ENCODE measurements around the gene RESP18. TPM values are rescaled to one million over a fixed set of nuclear protein-coding genes. Genes with fewer than 3 reads are reported as not detected.
"Not testable (repeated sequence)": the region's sequence is repeated elsewhere in the genome, so short reads cannot be mapped to it uniquely, and the experiment has no call there.

The RESP18 gene
- total RNA-seq, 1 experiment from 2014 or later, result not detected

- Histone ChIP-seq H3K4me1 (peaks cover 8% of the 10 kb centered on the region), H3K36me3 (no peaks in the 10 kb centered on the region), H3K4me3 (no peak overlapping the region), H3K9me3 (replicated peaks) (no peaks in the 10 kb centered on the region), H3K27ac (no peak overlapping the region), H3K27me3 (peaks cover 5% of the 10 kb centered on the region; the same call in 1 of the 2 replicates)
- no peak for DNase-seq
Observed at GRCh38 chr2:219290381-219291171, 42.0 kb downstream of the RESP18 start.

- H3K27ac ChIP-seq, result no peak overlapping the region
- H3K4me3 ChIP-seq, result no peak overlapping the region
- H3K4me1 ChIP-seq, result peaks cover 8% of the 10 kb centered on the region
- DNase-seq, result peak; percentile 27 to 34
- H3K36me3 ChIP-seq, result no peaks in the 10 kb centered on the region
- no peaks in the 10 kb centered on the region for H3K9me3 ChIP-seq (replicated peaks)
- peaks cover 5% of the 10 kb centered on the region; the same call in 1 of the 2 replicates for H3K27me3 ChIP-seq
Observed at GRCh38 chr2:219289537-219290361, 42.8 kb downstream of the RESP18 start.

GRCh38 chr2:219289195-219289536 is 43.4 kb downstream of the RESP18 start:
- no peaks in the 10 kb centered on the region for H3K36me3 ChIP-seq
- H3K4me3 ChIP-seq, result no peak overlapping the region
- DNase-seq, result no peak
- no peak overlapping the region for H3K27ac ChIP-seq
- H3K4me1 ChIP-seq, result peaks cover 6% of the 10 kb centered on the region
- H3K27me3 ChIP-seq, result peaks cover 5% of the 10 kb centered on the region; the same call in 1 of the 2 replicates
- H3K9me3 ChIP-seq (replicated peaks), result no peaks in the 10 kb centered on the region

GRCh38 chr2:219287580-219288265 is 44.8 kb downstream of the RESP18 start:
- Histone ChIP-seq H3K36me3 (no peaks in the 10 kb centered on the region), H3K9me3 (replicated peaks) (no peaks in the 10 kb centered on the region), H3K4me1 (no peaks in the 10 kb centered on the region), H3K4me3 (no peak overlapping the region), H3K27ac (no peak overlapping the region), H3K27me3 (peaks cover 5% of the 10 kb centered on the region; the same call in 1 of the 2 replicates)
- no peak for DNase-seq

GRCh38 chr2:219287116-219287440 is 45.5 kb downstream of the RESP18 start:
- not testable (repeated sequence) for H3K9me3 ChIP-seq (replicated peaks); H3K36me3 ChIP-seq; H3K4me1 ChIP-seq; H3K27ac ChIP-seq; DNase-seq; H3K27me3 ChIP-seq; H3K4me3 ChIP-seq

GRCh38 chr2:219286436-219287115 is 46.0 kb downstream of the RESP18 start:
- no peak overlapping the region for H3K27ac ChIP-seq
- no peaks in the 10 kb centered on the region for H3K27me3 ChIP-seq
- no peaks in the 10 kb centered on the region for H3K36me3 ChIP-seq
- H3K4me3 ChIP-seq, result no peak overlapping the region
- no peaks in the 10 kb centered on the region for H3K9me3 ChIP-seq (replicated peaks)
- no peak for DNase-seq
- no peaks in the 10 kb centered on the region for H3K4me1 ChIP-seq

GRCh38 chr2:219285894-219286425 is 46.6 kb downstream of the RESP18 start:
- Histone ChIP-seq H3K4me3 (no peak overlapping the region), H3K4me1 (no peaks in the 10 kb centered on the region), H3K27me3 (no peaks in the 10 kb centered on the region), H3K27ac (no peak overlapping the region), H3K36me3 (no peaks in the 10 kb centered on the region), H3K9me3 (replicated peaks) (no peaks in the 10 kb centered on the region)
- DNase-seq, result no peak

- Histone ChIP-seq H3K27me3 (no peaks in the 10 kb centered on the region), H3K4me1 (no peaks in the 10 kb centered on the region), H3K4me3 (no peak overlapping the region), H3K36me3 (no peaks in the 10 kb centered on the region), H3K27ac (no peak overlapping the region), H3K9me3 (replicated peaks) (no peaks in the 10 kb centered on the region)
- DNase-seq, result no peak
Observed at GRCh38 chr2:219285373-219285735, 47.2 kb downstream of the RESP18 start.

- Histone ChIP-seq H3K9me3 (replicated peaks) (no peaks in the 10 kb centered on the region), H3K36me3 (no peaks in the 10 kb centered on the region), H3K27ac (no peak overlapping the region), H3K4me3 (no peak overlapping the region), H3K27me3 (no peaks in the 10 kb centered on the region), H3K4me1 (peaks cover 4% of the 10 kb centered on the region; the same call in 1 of the 2 replicates)
- DNase-seq, result no peak
Observed at GRCh38 chr2:219284501-219285372, 47.8 kb downstream of the RESP18 start.

GRCh38 chr2:219282943-219283581 is 49.5 kb downstream of the RESP18 start:
- Histone ChIP-seq H3K9me3 (replicated peaks) (no peaks in the 10 kb centered on the region), H3K4me1 (peaks cover 12% of the 10 kb centered on the region), H3K27ac (no peak overlapping the region), H3K4me3 (no peak overlapping the region), H3K27me3 (no peaks in the 10 kb centered on the region), H3K36me3 (no peaks in the 10 kb centered on the region)
- no peak for DNase-seq

- no peaks in the 10 kb centered on the region for H3K27me3 ChIP-seq
- H3K27ac ChIP-seq, result no peak overlapping the region
- H3K9me3 ChIP-seq (replicated peaks), result no peaks in the 10 kb centered on the region
- DNase-seq, result no peak
- H3K4me3 ChIP-seq, result no peak overlapping the region
- no peaks in the 10 kb centered on the region for H3K36me3 ChIP-seq
- H3K4me1 ChIP-seq, result peaks cover 15% of the 10 kb centered on the region
Observed at GRCh38 chr2:219282375-219282774, 50.2 kb downstream of the RESP18 start.

GRCh38 chr2:219281588-219281987 is 51.0 kb downstream of the RESP18 start:
- peaks cover 15% of the 10 kb centered on the region for H3K4me1 ChIP-seq

GRCh38 chr2:219280651-219281050 is 51.9 kb downstream of the RESP18 start:
- no peak for DNase-seq
- peaks cover 15% of the 10 kb centered on the region for H3K4me1 ChIP-seq
- no peaks in the 10 kb centered on the region for H3K36me3 ChIP-seq
- no peak overlapping the region for H3K27ac ChIP-seq
- no peak overlapping the region for H3K4me3 ChIP-seq
- no peaks in the 10 kb centered on the region for H3K9me3 ChIP-seq (replicated peaks)
- no peaks in the 10 kb centered on the region for H3K27me3 ChIP-seq

More at GRCh38 chr2:219281588-219281987, 51.0 kb downstream of the RESP18 start:
- H3K27ac ChIP-seq, result no peak overlapping the region
- H3K27me3 ChIP-seq, result no peaks in the 10 kb centered on the region
- no peak for DNase-seq
- no peaks in the 10 kb centered on the region for H3K36me3 ChIP-seq
- no peak overlapping the region for H3K4me3 ChIP-seq
- H3K9me3 ChIP-seq (replicated peaks), result no peaks in the 10 kb centered on the region
